Mammary epithelial cell (primary cell): ENCODE measurements around the gene SPIN2B.
"Not testable (repeated sequence)": the region's sequence is repeated elsewhere in the genome, so short reads cannot be mapped to it uniquely, and the experiment has no call there.

Experiments used
- EZH2 ChIP-seq: IDR thresholded peaks from 2 replicates; pipeline ENCODE4 v1.6.1; 2012; ENCODE audit warnings: low read length, inconsistent platforms, borderline replicate concordance
- TF ChIP-seq, protein P1 (sequence below), 2 donors: IDR thresholded peaks in 1 of 2; conservative IDR thresholded peaks in 1 of 2; 2 replicates each; pipeline ENCODE4 v1.5.1; 2011 to 2012; ENCODE audit warnings: inconsistent platforms in 2 of 2, low read length in 2 of 2, mild to moderate bottlenecking in 2 of 2, control low read depth in 1 of 2, low read depth in 1 of 2; ENCODE audit not compliant: insufficient read depth in 1 of 2; ENCODE audit errors: extremely low read depth in 1 of 2

- TF ChIP-seq, protein P1, sequence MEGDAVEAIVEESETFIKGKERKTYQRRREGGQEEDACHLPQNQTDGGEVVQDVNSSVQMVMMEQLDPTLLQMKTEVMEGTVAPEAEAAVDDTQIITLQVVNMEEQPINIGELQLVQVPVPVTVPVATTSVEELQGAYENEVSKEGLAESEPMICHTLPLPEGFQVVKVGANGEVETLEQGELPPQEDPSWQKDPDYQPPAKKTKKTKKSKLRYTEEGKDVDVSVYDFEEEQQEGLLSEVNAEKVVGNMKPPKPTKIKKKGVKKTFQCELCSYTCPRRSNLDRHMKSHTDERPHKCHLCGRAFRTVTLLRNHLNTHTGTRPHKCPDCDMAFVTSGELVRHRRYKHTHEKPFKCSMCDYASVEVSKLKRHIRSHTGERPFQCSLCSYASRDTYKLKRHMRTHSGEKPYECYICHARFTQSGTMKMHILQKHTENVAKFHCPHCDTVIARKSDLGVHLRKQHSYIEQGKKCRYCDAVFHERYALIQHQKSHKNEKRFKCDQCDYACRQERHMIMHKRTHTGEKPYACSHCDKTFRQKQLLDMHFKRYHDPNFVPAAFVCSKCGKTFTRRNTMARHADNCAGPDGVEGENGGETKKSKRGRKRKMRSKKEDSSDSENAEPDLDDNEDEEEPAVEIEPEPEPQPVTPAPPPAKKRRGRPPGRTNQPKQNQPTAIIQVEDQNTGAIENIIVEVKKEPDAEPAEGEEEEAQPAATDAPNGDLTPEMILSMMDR (conservative IDR thresholded peaks at IDR 0.05 in 1 of 2, IDR thresholded peaks at IDR 0.05 in 1 of 2; ENCODE audit: extremely low read depth in 1 of 2, insufficient read depth in 1 of 2, low read depth in 1 of 2, low read length in 2 of 2): not testable (repeated sequence)
- not testable (repeated sequence) for TF ChIP-seq EZH2
Measured at GRCh38 chrX:57136589-57136988, 15.2 kb upstream of the SPIN2B start.
